ENCODE data around the gene PARD3. TPM values are rescaled to one million over a fixed set of nuclear protein-coding genes. Genes with fewer than 3 reads are reported as not detected.
A peak's percentile ranks its signal among the peaks of the same experiment; 100 is the strongest.

Gene PARD3
- total and polyA plus RNA-seq, 10 of the 15 experiments (the other 5 are each of a cell fraction or from before 2014, with no cell fraction given), result 2.6 to 43.1 (median 13.9) TPM

GRCh38 chr10:34205452-34205851, 609.6 kb downstream of the PARD3 start:
- no peaks in the 10 kb centered on the region for H3K4me1 ChIP-seq (ENCODE audit: control insufficient read depth, insufficient read depth, low read length)
- H3K27me3 ChIP-seq (replicated peaks in 1 of 2; ENCODE audit: control insufficient read depth in 2 of 2, insufficient read depth in 2 of 2, low read length in 1 of 2), result no peaks in the 10 kb centered on the region
- no peaks in the 10 kb centered on the region for H3K9me3 ChIP-seq (replicated peaks; ENCODE audit: control insufficient read depth, insufficient read depth, low read length)
- no TSS peak for BruUV-seq (replicated peaks)
- in situ Hi-C loops (cut with MboI) (no loop called here), intact Hi-C loops (cut with micrococcal nuclease; ENCODE audit: unreplicated experiment) (no loop called here)
- ATAC-seq (peak; percentile 57), FAIRE-seq (no peak), DNase-seq (ENCODE audit: low read depth, low spot score) (no peak)
- WGBS (ENCODE audit: insufficient coverage, insufficient replicate concordance, low lambda C conversion rate, missing lambda C conversion rate), result 22% methylated on average over 5 of the region's 5 CpGs
- no peak overlapping the region for H2AFZ ChIP-seq (ENCODE audit: control insufficient read depth, low read depth, low read length)
- no peaks in the 10 kb centered on the region for H4K20me1 ChIP-seq (ENCODE audit: control insufficient read depth, insufficient read depth)
- SMC1A ChIA-PET (ENCODE audit: uncharacterized antibody, unreplicated experiment), result interaction anchor here (1.3 to 1.4 kb wide), 2 partner anchors 18 to 61 kb away, joined by 4 read pairs; no protein-coding TSS in a partner anchor
- no peak overlapping the region for H3K4me2 ChIP-seq (ENCODE audit: control insufficient read depth, insufficient read depth)
- H3K4me3 ChIP-seq, result no peak overlapping the region
- H3K27ac ChIP-seq (ENCODE audit: control insufficient read depth, insufficient read depth), result no peak overlapping the region
- H3K36me3 ChIP-seq (ENCODE audit: control insufficient read depth in 2 of 2, insufficient read depth in 2 of 2, low read length in 1 of 2), result no peaks in the 10 kb centered on the region
- POLR2A ChIA-PET, result no interaction called here
- RAD21 ChIA-PET (ENCODE audit: unreplicated experiment), result interaction anchor here (0.6 to 1.2 kb wide), 2 partner anchors 64 to 150 kb away, joined by 3 to 4 read pairs; no protein-coding TSS in a partner anchor
- no peaks in the 10 kb centered on the region for H3K79me2 ChIP-seq (ENCODE audit: control insufficient read depth, insufficient read depth, low read length)
- TF ChIP-seq NFIC (IDR thresholded peaks at IDR 0.05; ENCODE audit: low read depth, low read length) (no peak), SPI1 (IDR thresholded peaks at IDR 0.05; ENCODE audit: borderline replicate concordance, insufficient read depth, low read depth, low read length) (peak; percentile 52; the same call in 1 of the 2 replicates)
- H3K9ac ChIP-seq (ENCODE audit: control insufficient read depth, insufficient read depth, low read length), result no peak overlapping the region
- CTCF ChIA-PET, result interaction anchor here (0.7 to 1.4 kb wide), 2 partner anchors 64 to 115 kb away, joined by 3 to 4 read pairs; no protein-coding TSS in a partner anchor

DNA sequence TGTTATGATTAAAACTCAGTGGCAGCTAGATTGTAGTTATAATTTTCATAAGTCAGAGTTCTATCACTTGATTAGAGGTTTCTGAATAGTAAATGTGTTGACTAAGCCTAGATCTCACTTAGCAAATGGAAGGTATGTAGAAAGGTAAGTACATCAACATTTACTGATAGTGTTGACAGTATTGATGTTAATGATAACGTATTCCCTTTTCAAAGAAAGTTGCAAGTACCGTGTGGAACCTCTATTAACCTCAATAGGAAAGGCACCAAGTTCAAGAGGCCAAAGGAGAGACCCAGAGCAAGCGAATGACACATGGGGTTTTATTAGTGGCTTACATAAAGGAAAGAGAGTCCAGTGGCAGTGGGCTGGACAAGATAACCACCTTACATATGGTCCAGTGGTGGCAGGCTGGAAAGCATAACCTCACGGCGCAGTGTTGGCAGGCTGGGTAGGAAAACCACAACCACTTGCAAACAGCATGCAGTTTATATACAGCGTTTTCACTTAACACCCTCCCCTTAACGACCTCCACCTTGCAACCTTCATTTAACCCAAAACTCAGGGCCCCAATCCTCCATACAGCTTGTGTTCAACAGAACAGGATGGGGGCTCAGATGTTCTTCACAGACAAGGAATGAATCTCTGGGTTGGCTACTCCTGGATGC, 611.0 kb downstream of the PARD3 start:
- H3K9ac ChIP-seq (ENCODE audit: control insufficient read depth, insufficient read depth, low read length), result no peak overlapping the region
- no peak overlapping the region for H3K4me3 ChIP-seq
- ChIA-PET RAD21 (ENCODE audit: unreplicated experiment) (no interaction called here), SMC1A (ENCODE audit: uncharacterized antibody, unreplicated experiment) (interaction anchor here (0.7 to 1.6 kb wide), 3 partner anchors 15 to 62 kb away, joined by 3 read pairs; no protein-coding TSS in a partner anchor), CTCF (no interaction called here), POLR2A (no interaction called here)
- WGBS (ENCODE audit: insufficient coverage, insufficient replicate concordance, low lambda C conversion rate, missing lambda C conversion rate), result 22% methylated on average over 7 of the region's 7 CpGs
- no peaks in the 10 kb centered on the region for H3K27me3 ChIP-seq (replicated peaks in 1 of 2; ENCODE audit: control insufficient read depth in 2 of 2, insufficient read depth in 2 of 2, low read length in 1 of 2)
- ATAC-seq (peak; percentile 35; the same call in 2 of the 3 replicates), FAIRE-seq (no peak), DNase-seq (ENCODE audit: low read depth, low spot score) (no peak)
- no peak overlapping the region for H2AFZ ChIP-seq (ENCODE audit: control insufficient read depth, low read depth, low read length)
- no peaks in the 10 kb centered on the region for H3K36me3 ChIP-seq (ENCODE audit: control insufficient read depth in 2 of 2, insufficient read depth in 2 of 2, low read length in 1 of 2)
- H3K27ac ChIP-seq (ENCODE audit: control insufficient read depth, insufficient read depth), result no peak overlapping the region
- in situ Hi-C loops (cut with MboI) (no loop called here), intact Hi-C loops (cut with micrococcal nuclease; ENCODE audit: unreplicated experiment) (loop anchor here (5.0 kb wide), 1 partner anchor 52 kb away; no protein-coding TSS in a partner anchor)
- TF ChIP-seq ZNF24 (IDR thresholded peaks at IDR 0.05), result 0 out of 2 replicates have a peak, but pooled peaks have one; percentile 22
- no peak for TF ChIP-seq MYB (IDR thresholded peaks at IDR 0.05; ENCODE audit: borderline replicate concordance, low read depth, low read length)
- no TSS peak for BruUV-seq (replicated peaks)
- no peaks in the 10 kb centered on the region for H3K9me3 ChIP-seq (replicated peaks; ENCODE audit: control insufficient read depth, insufficient read depth, low read length)
- no peak overlapping the region for H3K4me2 ChIP-seq (ENCODE audit: control insufficient read depth, insufficient read depth)
- no peaks in the 10 kb centered on the region for H3K79me2 ChIP-seq (ENCODE audit: control insufficient read depth, insufficient read depth, low read length)
- H3K4me1 ChIP-seq (ENCODE audit: control insufficient read depth, insufficient read depth, low read length), result no peaks in the 10 kb centered on the region
- H4K20me1 ChIP-seq (ENCODE audit: control insufficient read depth, insufficient read depth), result no peaks in the 10 kb centered on the region

Data from GM12878 (cell line).